ENCODE measurements around the gene GABBR2. TPM values are rescaled to one million over a fixed set of nuclear protein-coding genes. Genes with fewer than 3 reads are reported as not detected.

Gene GABBR2
- total RNA-seq, 1 donor from 2014 or later = not detected

DNA sequence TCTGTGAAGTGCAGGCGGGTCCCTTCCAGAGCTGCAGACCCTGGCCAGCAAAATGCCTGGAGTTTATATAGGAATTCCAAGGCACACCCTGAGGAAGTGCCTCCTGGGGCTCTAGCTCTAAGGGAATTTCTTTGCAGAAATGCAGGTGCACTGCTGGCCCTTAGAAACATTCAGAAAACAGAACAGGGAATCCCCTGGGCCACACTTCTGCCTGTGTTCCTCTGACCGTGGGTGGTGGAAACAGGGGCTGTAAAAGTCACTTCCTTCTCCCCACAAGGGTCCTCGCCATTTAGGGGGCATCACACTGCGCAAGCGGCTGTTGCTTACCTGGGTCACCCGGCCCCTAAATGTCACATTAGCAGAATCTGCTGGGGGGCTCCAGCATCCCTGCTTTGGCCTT lies 312.5 kb downstream of the GABBR2 start:
- Mint-ChIP-seq H3K4me3 (ENCODE audit: low read depth) (no peak overlapping the region), H3K4me1 (ENCODE audit: low read depth) (peaks cover 2% of the 10 kb centered on the region), H3K27me3 (ENCODE audit: low read depth) (no peaks in the 10 kb centered on the region), H3K27ac (no peak overlapping the region), H3K9me3 (peaks cover 6% of the 10 kb centered on the region), H3K36me3 (ENCODE audit: low read depth) (no peaks in the 10 kb centered on the region)
- intact Hi-C loops (cut with micrococcal nuclease) = no loop called here
- no peak for DNase-seq (ENCODE audit: low spot score)

DNA sequence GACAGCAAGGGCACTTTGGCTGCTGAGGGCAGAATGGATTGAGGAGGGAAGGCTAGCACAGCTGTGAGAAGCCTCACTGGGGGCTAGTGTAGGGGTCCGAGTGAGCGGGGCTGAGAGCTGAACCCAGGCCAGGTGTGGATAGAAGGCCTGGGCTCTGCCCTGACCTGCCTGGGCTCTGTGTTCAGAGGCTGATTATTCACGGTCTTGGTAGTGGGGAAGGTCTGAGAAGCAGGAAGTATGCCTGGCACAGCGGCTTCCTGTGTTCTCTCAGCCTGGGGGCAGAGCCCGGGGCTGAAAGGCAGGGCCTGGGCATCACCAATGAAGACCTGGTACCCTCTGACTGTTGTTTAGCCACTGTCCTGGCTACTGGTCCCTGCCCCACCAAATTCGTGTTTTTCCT lies 316.9 kb downstream of the GABBR2 start:
- H3K27me3 Mint-ChIP-seq (ENCODE audit: low read depth) = no peaks in the 10 kb centered on the region
- H3K27ac Mint-ChIP-seq = no peak overlapping the region

DNA sequence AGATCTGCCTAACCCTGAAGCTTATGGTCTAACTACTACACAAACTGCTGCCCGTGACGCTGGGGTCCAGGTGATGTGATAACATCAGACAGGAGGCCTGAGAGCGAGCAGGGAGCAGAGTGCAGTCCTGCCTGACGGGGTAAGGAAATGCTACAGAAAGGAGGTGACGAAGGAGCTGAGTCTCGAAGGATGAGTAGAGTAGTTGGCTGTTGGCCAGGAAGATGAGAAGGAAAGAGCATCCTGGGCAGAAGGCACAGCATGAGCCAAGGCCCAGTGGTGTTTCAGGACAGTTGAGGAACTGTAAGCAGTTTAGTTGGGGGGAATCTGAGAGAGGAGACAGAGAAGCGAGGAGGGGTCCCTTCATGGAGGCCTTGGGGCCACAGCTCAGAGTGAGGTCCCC lies 317.3 kb downstream of the GABBR2 start:
- Mint-ChIP-seq H3K4me1 (ENCODE audit: low read depth) (peaks cover 2% of the 10 kb centered on the region), H3K36me3 (ENCODE audit: low read depth) (no peaks in the 10 kb centered on the region), H3K27me3 (ENCODE audit: low read depth) (no peaks in the 10 kb centered on the region), H3K4me3 (ENCODE audit: low read depth) (no peak overlapping the region), H3K9me3 (peaks cover 6% of the 10 kb centered on the region), H3K27ac (no peak overlapping the region)
- DNase-seq (ENCODE audit: low spot score) = no peak
- intact Hi-C loops (cut with micrococcal nuclease) = no loop called here

More for the DNA sequence above, 316.9 kb downstream of the GABBR2 start:
- DNase-seq (ENCODE audit: low spot score) = no peak
- H3K36me3 Mint-ChIP-seq (ENCODE audit: low read depth) = no peaks in the 10 kb centered on the region
- peaks cover 6% of the 10 kb centered on the region for H3K9me3 Mint-ChIP-seq
- no peak overlapping the region for H3K4me3 Mint-ChIP-seq (ENCODE audit: low read depth)
- H3K4me1 Mint-ChIP-seq (ENCODE audit: low read depth) = peaks cover 2% of the 10 kb centered on the region
- intact Hi-C loops (cut with micrococcal nuclease) = no loop called here

DNA sequence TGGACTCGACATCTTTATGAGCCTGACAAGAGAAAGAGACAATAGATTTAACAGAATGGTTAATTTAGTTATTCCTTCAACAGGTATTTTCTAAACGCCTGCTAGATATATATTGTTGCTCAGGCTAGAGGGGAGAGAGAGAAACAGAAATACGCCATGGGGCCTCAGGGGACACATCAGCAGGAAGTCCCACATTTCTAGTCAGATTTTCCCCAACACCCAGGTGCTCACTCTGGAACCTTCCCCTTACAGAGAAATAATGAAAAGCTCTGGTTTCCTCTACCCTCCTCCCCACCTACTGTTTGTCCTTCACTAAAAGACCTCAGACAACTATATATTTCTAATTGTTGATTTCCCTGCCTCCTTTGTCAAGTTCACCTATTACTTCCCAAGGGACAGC lies 323.0 kb downstream of the GABBR2 start:
- no peak for DNase-seq (ENCODE audit: low spot score)

DNA sequence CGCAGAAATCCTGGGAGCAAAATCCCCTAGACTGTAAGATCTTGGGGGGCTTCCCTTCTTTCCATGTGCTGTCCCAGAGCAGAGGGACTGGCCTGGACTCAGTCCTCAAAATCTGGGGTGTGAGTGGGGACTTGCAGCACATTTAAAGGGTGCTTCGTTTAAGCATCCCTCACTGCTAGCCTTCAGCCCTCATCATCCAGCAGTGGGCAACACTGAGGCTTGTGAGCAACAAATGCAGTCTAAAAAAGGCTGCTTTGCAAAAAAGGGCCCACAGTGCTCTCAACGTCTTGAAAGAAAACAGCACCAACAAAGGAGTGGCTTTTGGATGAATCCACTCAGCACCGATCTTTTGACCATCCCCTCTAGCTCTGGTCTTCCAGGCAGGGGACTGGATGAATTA lies 325.0 kb downstream of the GABBR2 start:
- intact Hi-C loops (cut with micrococcal nuclease) = no loop called here
- no peaks in the 10 kb centered on the region for H3K27me3 Mint-ChIP-seq (ENCODE audit: low read depth)
- no peaks in the 10 kb centered on the region for H3K36me3 Mint-ChIP-seq (ENCODE audit: low read depth)
- H3K4me3 Mint-ChIP-seq (ENCODE audit: low read depth) = no peak overlapping the region
- no peaks in the 10 kb centered on the region for H3K4me1 Mint-ChIP-seq (ENCODE audit: low read depth)
- no peaks in the 10 kb centered on the region for H3K9me3 Mint-ChIP-seq
- no peak overlapping the region for H3K27ac Mint-ChIP-seq
- no peak for DNase-seq (ENCODE audit: low spot score)

More for the DNA sequence above, 323.0 kb downstream of the GABBR2 start:
- Mint-ChIP-seq H3K27ac (no peak overlapping the region), H3K36me3 (ENCODE audit: low read depth) (no peaks in the 10 kb centered on the region), H3K27me3 (ENCODE audit: low read depth) (no peaks in the 10 kb centered on the region), H3K4me1 (ENCODE audit: low read depth) (no peaks in the 10 kb centered on the region), H3K9me3 (no peaks in the 10 kb centered on the region), H3K4me3 (ENCODE audit: low read depth) (no peak overlapping the region)
- intact Hi-C loops (cut with micrococcal nuclease) = no loop called here

DNA sequence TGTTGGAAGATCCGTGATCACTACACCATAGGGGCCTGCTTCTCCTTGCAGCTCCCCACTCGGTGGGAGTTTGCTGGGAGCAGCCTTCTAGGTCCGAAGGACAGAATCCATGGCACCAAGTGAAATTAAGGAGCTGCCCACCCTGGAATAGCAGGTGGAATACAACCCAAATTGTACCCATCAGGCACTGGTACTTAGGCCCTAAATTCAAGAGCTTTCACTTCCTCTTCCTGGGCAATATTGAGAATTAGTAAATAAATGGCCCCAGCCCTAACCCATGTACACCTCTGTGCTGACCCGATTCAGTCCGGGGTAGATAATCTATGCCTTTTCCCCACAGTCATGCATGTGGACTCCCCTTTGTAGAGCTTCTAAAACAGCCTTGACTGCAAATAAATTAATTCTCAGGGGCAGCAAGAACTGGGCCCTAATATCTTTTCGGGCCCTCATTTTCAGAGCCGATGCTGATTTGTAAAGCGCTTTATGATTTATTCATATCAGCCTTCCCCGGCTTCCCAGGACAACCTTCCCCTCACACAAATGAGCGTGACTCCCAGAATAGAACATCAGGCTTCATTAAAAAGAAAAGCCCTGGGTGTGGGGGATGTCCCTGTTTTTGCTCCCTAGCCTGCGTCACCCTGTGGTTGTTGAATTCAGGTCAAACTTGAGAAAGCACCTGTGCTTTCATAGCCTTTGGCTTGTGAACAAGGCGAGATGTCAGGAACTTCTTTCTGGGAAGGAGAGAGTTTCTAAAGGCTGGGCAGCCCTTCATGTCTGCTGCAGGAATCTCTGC lies 327.2 kb downstream of the GABBR2 start:
- no peaks in the 10 kb centered on the region for H3K27me3 Mint-ChIP-seq (ENCODE audit: low read depth)
- H3K4me3 Mint-ChIP-seq (ENCODE audit: low read depth) = no peak overlapping the region

DNA sequence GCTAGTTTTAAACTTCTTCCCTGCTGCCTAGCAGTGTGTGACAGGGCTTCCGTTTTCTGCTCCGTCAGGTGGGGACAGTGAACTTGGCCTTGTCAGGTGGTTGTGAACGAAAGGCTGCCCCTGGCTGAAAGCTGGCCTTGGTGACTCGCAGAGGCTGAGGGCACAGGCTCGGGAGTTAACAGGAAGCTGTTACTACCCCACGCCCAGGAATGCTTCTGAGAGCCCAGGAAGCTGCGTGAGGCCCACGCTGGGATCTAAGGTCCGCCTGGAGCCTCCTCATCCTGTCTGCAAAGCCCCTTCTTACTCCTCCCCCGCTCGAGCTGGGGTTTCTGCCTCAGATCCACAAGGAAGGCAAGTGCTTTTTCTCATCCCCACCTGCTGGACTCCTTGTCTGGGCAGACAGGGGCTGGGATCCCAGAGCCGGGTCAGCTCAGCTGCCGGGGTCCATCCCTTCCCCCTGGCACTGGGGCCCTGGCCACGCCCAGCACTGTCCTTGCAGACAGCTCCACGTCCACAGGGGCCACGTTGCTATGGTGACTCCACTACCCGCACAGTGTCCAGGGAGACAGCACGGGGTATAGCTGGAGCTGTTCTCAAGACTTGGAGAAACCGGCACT lies 328.6 kb downstream of the GABBR2 start:
- Mint-ChIP-seq H3K36me3 (ENCODE audit: low read depth) (no peaks in the 10 kb centered on the region), H3K27me3 (ENCODE audit: low read depth) (no peaks in the 10 kb centered on the region), H3K9me3 (no peaks in the 10 kb centered on the region), H3K4me1 (ENCODE audit: low read depth) (no peaks in the 10 kb centered on the region), H3K27ac (no peak overlapping the region), H3K4me3 (ENCODE audit: low read depth) (no peak overlapping the region)
- DNase-seq (ENCODE audit: low spot score) = no peak
- intact Hi-C loops (cut with micrococcal nuclease) = no loop called here

More for the DNA sequence above, 327.2 kb downstream of the GABBR2 start:
- intact Hi-C loops (cut with micrococcal nuclease) = no loop called here
- H3K9me3 Mint-ChIP-seq = no peaks in the 10 kb centered on the region
- H3K4me1 Mint-ChIP-seq (ENCODE audit: low read depth) = no peaks in the 10 kb centered on the region
- no peaks in the 10 kb centered on the region for H3K36me3 Mint-ChIP-seq (ENCODE audit: low read depth)
- H3K27ac Mint-ChIP-seq = no peak overlapping the region
- no peak for DNase-seq (ENCODE audit: low spot score)

DNA sequence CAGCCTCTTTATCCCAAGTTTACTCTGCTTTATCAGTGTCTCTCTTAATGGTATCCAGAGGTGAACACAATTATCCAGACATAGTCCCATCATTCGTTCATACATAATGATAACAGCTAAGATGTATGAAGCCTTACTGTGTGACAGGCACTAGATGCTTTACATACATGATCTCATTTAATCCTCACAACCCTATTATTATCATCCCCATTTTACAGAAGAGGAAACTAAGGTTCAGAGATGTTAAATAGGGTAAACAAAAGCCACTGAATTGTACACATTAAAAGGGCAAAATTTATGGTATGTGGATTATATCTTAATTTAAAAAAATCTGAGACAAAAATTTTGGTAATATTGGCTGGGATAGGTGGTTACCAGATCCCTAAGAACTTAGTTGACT lies 329.2 kb downstream of the GABBR2 start:
- H3K27ac Mint-ChIP-seq = no peak overlapping the region
- no peak overlapping the region for H3K4me3 Mint-ChIP-seq (ENCODE audit: low read depth)
- intact Hi-C loops (cut with micrococcal nuclease) = no loop called here
- DNase-seq (ENCODE audit: low spot score) = no peak
- H3K36me3 Mint-ChIP-seq (ENCODE audit: low read depth) = no peaks in the 10 kb centered on the region
- no peaks in the 10 kb centered on the region for H3K9me3 Mint-ChIP-seq
- H3K27me3 Mint-ChIP-seq (ENCODE audit: low read depth) = no peaks in the 10 kb centered on the region
- no peaks in the 10 kb centered on the region for H3K4me1 Mint-ChIP-seq (ENCODE audit: low read depth)

DNA sequence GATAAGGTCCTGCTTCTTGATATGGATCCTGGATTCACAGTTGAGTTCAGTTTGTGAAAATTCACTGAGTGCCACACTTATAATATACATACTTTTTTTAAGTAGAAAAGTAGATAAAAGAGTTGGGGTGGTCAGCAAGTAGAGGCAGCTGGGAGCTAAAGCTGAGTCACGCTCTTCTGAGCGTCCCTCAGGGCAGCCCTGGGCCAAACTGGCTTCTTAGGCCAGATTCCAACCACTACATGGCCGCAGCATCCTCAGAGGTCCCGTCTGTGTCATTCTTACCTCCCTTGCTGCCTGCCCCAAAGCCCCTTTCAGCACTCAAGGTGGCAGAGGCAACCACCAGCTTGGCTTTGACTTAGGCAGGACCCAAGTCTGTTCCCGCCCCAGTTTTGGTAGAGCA lies 329.9 kb downstream of the GABBR2 start:
- H3K4me1 Mint-ChIP-seq (ENCODE audit: low read depth) = no peaks in the 10 kb centered on the region
- no peak overlapping the region for H3K4me3 Mint-ChIP-seq (ENCODE audit: low read depth)
- no peaks in the 10 kb centered on the region for H3K36me3 Mint-ChIP-seq (ENCODE audit: low read depth)
- no peak overlapping the region for H3K27ac Mint-ChIP-seq
- no peaks in the 10 kb centered on the region for H3K27me3 Mint-ChIP-seq (ENCODE audit: low read depth)
- H3K9me3 Mint-ChIP-seq = no peaks in the 10 kb centered on the region
- DNase-seq (ENCODE audit: low spot score) = no peak
- intact Hi-C loops (cut with micrococcal nuclease) = no loop called here

DNA sequence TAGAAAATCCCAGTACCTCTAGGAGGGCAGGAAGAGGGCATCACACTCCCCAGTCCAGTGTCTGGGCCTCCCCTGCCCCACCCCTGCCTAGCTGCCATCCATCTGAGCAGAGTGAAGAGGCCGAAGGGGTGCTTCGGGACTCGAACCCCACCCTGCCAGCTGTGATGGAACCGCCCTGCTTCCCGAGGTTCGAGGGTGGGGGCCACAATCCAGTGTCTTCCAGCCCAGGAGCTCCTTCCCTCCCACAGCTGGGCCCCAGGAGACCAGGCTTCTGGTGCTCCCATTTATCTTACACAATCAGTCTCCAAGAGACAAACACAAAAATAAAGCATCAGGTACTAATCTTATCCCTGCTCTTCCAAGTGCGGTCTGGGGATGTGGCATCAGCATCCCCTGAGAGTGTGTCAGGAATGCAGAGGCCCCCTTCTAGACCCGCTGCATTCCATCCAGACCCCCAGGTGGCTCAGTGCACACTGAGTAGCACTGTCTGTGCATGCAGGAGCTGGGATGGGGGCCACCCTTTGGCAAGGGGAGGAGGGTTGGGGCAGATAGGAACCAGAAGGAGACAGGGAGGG lies 330.4 kb downstream of the GABBR2 start:
- no peak for DNase-seq (ENCODE audit: low spot score)
- no peak overlapping the region for H3K27ac Mint-ChIP-seq
- H3K9me3 Mint-ChIP-seq = no peaks in the 10 kb centered on the region
- H3K4me3 Mint-ChIP-seq (ENCODE audit: low read depth) = no peak overlapping the region
- H3K36me3 Mint-ChIP-seq (ENCODE audit: low read depth) = no peaks in the 10 kb centered on the region
- H3K4me1 Mint-ChIP-seq (ENCODE audit: low read depth) = no peaks in the 10 kb centered on the region
- intact Hi-C loops (cut with micrococcal nuclease) = no loop called here
- H3K27me3 Mint-ChIP-seq (ENCODE audit: low read depth) = no peaks in the 10 kb centered on the region

DNA sequence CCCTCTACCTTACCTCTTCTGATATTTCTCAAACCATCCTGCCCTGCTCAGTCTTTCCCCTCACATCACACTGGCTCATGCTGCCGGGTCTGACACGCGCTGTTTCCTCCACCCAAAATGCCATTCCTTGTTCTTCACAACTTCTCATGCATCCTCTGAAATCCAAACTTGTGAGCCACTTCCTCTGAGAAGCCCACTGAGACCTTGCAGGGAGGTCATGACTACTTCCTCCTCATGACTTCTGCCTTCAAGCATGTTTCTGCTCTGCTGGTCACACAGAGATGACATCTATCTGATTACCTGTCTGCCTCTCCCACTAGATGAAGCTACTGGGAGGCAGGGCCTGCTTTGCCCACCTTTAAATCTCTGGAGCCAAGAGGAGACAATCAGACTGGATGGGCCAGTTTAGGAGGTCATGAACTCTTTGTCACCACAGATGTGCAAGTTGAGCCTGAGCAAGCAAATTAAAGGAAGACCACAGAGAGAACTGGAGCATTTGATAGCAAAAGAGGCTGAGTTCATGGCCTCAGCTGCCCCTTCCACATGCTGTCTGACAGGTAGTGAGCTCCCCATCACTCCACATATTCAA lies 333.5 kb downstream of the GABBR2 start:
- no peaks in the 10 kb centered on the region for H3K4me1 Mint-ChIP-seq (ENCODE audit: low read depth)
- no peaks in the 10 kb centered on the region for H3K9me3 Mint-ChIP-seq
- intact Hi-C loops (cut with micrococcal nuclease) = no loop called here
- no peak overlapping the region for H3K4me3 Mint-ChIP-seq (ENCODE audit: low read depth)
- H3K27me3 Mint-ChIP-seq (ENCODE audit: low read depth) = no peaks in the 10 kb centered on the region
- H3K36me3 Mint-ChIP-seq (ENCODE audit: low read depth) = no peaks in the 10 kb centered on the region
- H3K27ac Mint-ChIP-seq = no peak overlapping the region
- no peak for DNase-seq (ENCODE audit: low spot score)

DNA sequence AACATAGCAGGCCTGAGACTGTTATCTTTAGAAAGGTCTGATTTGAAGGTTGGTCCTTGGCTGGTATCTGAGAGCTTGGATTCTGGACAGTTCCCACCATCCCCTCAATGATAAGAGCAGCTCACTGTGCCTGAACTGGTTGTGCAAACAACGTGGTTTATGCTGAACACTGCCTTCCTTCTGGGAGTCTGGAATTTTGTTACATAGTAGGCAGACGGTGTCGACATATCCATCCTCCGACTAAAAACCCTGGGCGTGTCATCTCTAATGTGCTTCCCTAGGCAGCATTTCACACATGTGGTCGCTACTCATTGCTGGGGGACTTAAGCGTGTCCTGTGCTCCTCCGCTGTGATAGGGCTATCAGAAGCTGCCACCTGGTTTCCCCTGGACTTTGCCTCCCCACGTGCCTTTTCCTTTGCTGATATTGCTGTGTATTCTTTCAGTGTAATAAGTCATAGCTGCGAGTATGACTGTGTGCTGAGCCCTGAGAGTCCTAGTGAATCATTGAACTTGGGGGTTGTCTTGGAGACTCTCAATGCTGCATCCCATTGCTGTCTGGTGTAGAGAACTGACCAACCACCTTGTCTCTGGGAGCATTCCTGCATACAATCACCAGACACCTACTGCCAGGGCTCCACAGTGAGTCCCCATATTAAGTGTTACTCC lies 334.2 kb downstream of the GABBR2 start:
- Mint-ChIP-seq H3K27me3 (ENCODE audit: low read depth) (no peaks in the 10 kb centered on the region), H3K36me3 (ENCODE audit: low read depth) (no peaks in the 10 kb centered on the region), H3K4me1 (ENCODE audit: low read depth) (no peaks in the 10 kb centered on the region), H3K4me3 (ENCODE audit: low read depth) (no peak overlapping the region), H3K9me3 (no peaks in the 10 kb centered on the region), H3K27ac (no peak overlapping the region)
- DNase-seq (ENCODE audit: low spot score) = no peak
- intact Hi-C loops (cut with micrococcal nuclease) = no loop called here

Data from activated T-helper 2 cell treated with anti-CD3 and anti-CD28 coated beads, Interferon-gamma antibody, Interleukin-2, Interleukin-4, amounts not matched to agents 10 μg/mL and 5 μg/mL and 100 μg/mL, durations not matched to agents 14 hours and 24 hours and 36 hours (primary cell).